K562 (cell line): ENCODE results near the gene LYZL4. TPM values are rescaled to one million over a fixed set of nuclear protein-coding genes. Genes with fewer than 3 reads are reported as not detected.
A peak's percentile ranks its signal among the peaks of the same experiment; 100 is the strongest.

Experiments
- ATAC-seq: fragments of 200-7000 bp; cut with Tn5 transposase; 3 replicates; pipeline ENCODE4 v1.9.1; 2020; ENCODE audit warnings: moderate library complexity
- BruUV-seq: library from RNA; stranded (reverse); fragments of 400-500 nt; replicated peaks from 2 replicates; lab custom pipeline; 2021; lab: Mats Ljungman, UMichigan
- CTCF ChIA-PET: fragments of 300-600 bp; formaldehyde crosslinking; extraction: SDS; loops from one replicate; lab custom pipeline; 2021; ENCODE audit warnings: low intra/inter-chr PET ratio; lab: Yijun Ruan, JAX
- POLR2A ChIA-PET: fragments of 300-600, 350-650 bp; sonication (Branson Sonifier 250); formaldehyde crosslinking; extraction: SDS; loops from one replicate; lab custom pipeline; 2021; ENCODE audit warnings: antibody characterized with exemption, inconsistent platforms; lab: Yijun Ruan, JAX
- DNase-seq, 4 experiments: peaks; one replicate each; pipeline versions ENCODE4 v3.0.0 to v3.0.0-alpha.2; 2011 to 2018; ENCODE audit warnings: low spot score in 3 of 4, mixed read lengths in 3 of 4; ENCODE audit errors: extremely low read depth in 1 of 4
- FAIRE-seq: peaks from 2 replicates; lab custom pipeline; 2011; peaks lifted over from hg19 to GRCh38; lab: Jason Lieb, UNC
- H2AFZ ChIP-seq: 2 replicates; pipeline ENCODE4 v1.6.0; 2011; ENCODE audit warnings: low read depth, low read length, control low read depth, inconsistent platforms
- H3K27ac ChIP-seq: fragments of 200-600 bp; 3 replicates; pipeline ENCODE4 v1.8.0; 2011; ENCODE audit warnings: low read depth, mild to moderate bottlenecking, control low read depth, inconsistent platforms, low read length, moderate library complexity, mixed read lengths; ENCODE audit errors: extremely low read depth
- H3K27me3 ChIP-seq, 2 experiments: fragments of 300-600 bp in 1 of 2; 2 replicates in 1 of 2; 3 replicates in 1 of 2; pipeline versions ENCODE4 v1.6.0 to v1.8.0; 2011; ENCODE audit warnings: inconsistent platforms in 2 of 2, low read length in 2 of 2, mild to moderate bottlenecking in 1 of 2, mixed read lengths in 1 of 2, moderate library complexity in 1 of 2; ENCODE audit not compliant: control insufficient read depth in 2 of 2, insufficient read depth in 2 of 2
- H3K36me3 ChIP-seq: fragments of 300-600 bp; 3 replicates; pipeline ENCODE4 v1.8.0; 2011; ENCODE audit warnings: mild to moderate bottlenecking, low read length, inconsistent platforms; ENCODE audit not compliant: control insufficient read depth, insufficient read depth
- H3K4me1 ChIP-seq, 2 experiments: fragments of 200-600 bp in 1 of 2; replicated peaks in 1 of 2; 2 replicates in 1 of 2; 3 replicates in 1 of 2; pipeline versions ENCODE4 v1.5.1 to v1.8.0; 2011; ENCODE audit warnings: inconsistent platforms in 2 of 2, low read length in 2 of 2, mild to moderate bottlenecking in 1 of 2, mixed read lengths in 1 of 2, moderate library complexity in 1 of 2; ENCODE audit not compliant: control insufficient read depth in 2 of 2, insufficient read depth in 2 of 2
- H3K4me2 ChIP-seq: 2 replicates; pipeline ENCODE4 v1.6.1; 2011; ENCODE audit warnings: low read length, control low read depth, inconsistent platforms, mixed read lengths; ENCODE audit not compliant: insufficient read depth
- H3K4me3 ChIP-seq: fragments of 200-600 bp; sonication (generic), shearing (Covaris generic); 2 replicates; pipeline ENCODE4 v1.5.1; 2016; ENCODE audit warnings: control low read depth, inconsistent platforms
- H3K79me2 ChIP-seq: fragments of 200-600 bp; 3 replicates; pipeline ENCODE4 v1.8.0; 2011; ENCODE audit warnings: low read length, inconsistent platforms; ENCODE audit not compliant: control insufficient read depth, insufficient read depth
- H3K9ac ChIP-seq, 2 experiments: 2 replicates each; pipeline versions ENCODE4 v1.6.0 to v1.6.1; 2011; ENCODE audit warnings: low read depth in 2 of 2, low read length in 2 of 2, control low read depth in 1 of 2, inconsistent platforms in 1 of 2, mild to moderate bottlenecking in 1 of 2, mixed read lengths in 1 of 2; ENCODE audit not compliant: insufficient read depth in 1 of 2
- H3K9me1 ChIP-seq: one replicate; pipeline ENCODE4 v1.6.0; 2011; ENCODE audit warnings: inconsistent platforms, mild to moderate bottlenecking, low read length, moderate library complexity; ENCODE audit not compliant: control insufficient read depth, insufficient read depth
- H3K9me3 ChIP-seq: replicated peaks from 2 replicates; pipeline ENCODE4 v1.5.1; 2011; ENCODE audit warnings: low read depth, low read length, inconsistent platforms; ENCODE audit not compliant: control insufficient read depth, insufficient read depth
- H4K20me1 ChIP-seq: replicated peaks from 2 replicates; pipeline ENCODE4 v1.6.1; 2011; ENCODE audit warnings: low read length, inconsistent platforms, mixed read lengths; ENCODE audit not compliant: control insufficient read depth, insufficient read depth
- BDP1 ChIP-seq: IDR thresholded peaks from 3 replicates; pipeline ENCODE4 v1.6.1; 2011; ENCODE audit not compliant: insufficient read length, insufficient read depth
- MEIS2 ChIP-seq: fragments of 450-650 bp; IDR thresholded peaks from 2 replicates; pipeline ENCODE4 v1.6.1; 2014; ENCODE audit warnings: mild to moderate bottlenecking; ENCODE audit not compliant: partially characterized antibody
- NCOR1 ChIP-seq: fragments of 450-650 bp; IDR thresholded peaks from 2 replicates; pipeline ENCODE4 v1.6.1; 2016; ENCODE audit warnings: mild to moderate bottlenecking, moderate library complexity
- NFYB ChIP-seq: IDR thresholded peaks from 2 replicates; pipeline ENCODE4 v1.6.1; 2011; ENCODE audit warnings: mild to moderate bottlenecking, moderate library complexity; ENCODE audit not compliant: insufficient read length; ENCODE audit errors: extremely low read depth
- SIN3B ChIP-seq: fragments of 450-650 bp; IDR thresholded peaks from 2 replicates; pipeline ENCODE4 v1.6.1; 2017; ENCODE audit warnings: low read depth, mild to moderate bottlenecking, moderate library complexity
- STAT5B ChIP-seq: fragments of 250-450 bp; sonication (Bioruptor Pico); IDR thresholded peaks from 2 replicates; pipeline ENCODE4 v1.8.0; 2021; ENCODE audit warnings: mild to moderate bottlenecking, inconsistent platforms
- ZBTB5 ChIP-seq: fragments of 450-650 bp; IDR thresholded peaks from 2 replicates; pipeline ENCODE4 v1.6.1; 2017; ENCODE audit warnings: antibody characterized with exemption
- ZNF511 ChIP-seq: sonication (generic); formaldehyde crosslinking; IDR thresholded peaks from 2 replicates; pipeline ENCODE4 v1.8.0; 2022; ENCODE audit warnings: mild to moderate bottlenecking, missing genetic modification reagents
- ZNF551 ChIP-seq: fragments of 250-450 bp; sonication (Bioruptor Pico); IDR thresholded peaks from 2 replicates; pipeline ENCODE4 v1.5.0; 2021; ENCODE audit warnings: mild to moderate bottlenecking, moderate library complexity
- WGBS: fragments of 100-300 bp; shearing (Covaris generic); methylation state at CpG from one replicate; pipeline ENCODE4 v1.1.6; 2016; ENCODE audit warnings: low coverage, mixed read lengths; ENCODE audit not compliant: insufficient coverage; ENCODE audit errors: missing lambda C conversion rate; 5-methylcytosine and 5-hydroxymethylcytosine counted together
- in situ Hi-C: fragments of 300-500 bp; cut with MboI; formaldehyde crosslinking; loops from 4 replicates; pipeline ENCODE4 v1.15.0; 2018; ENCODE audit warnings: inconsistent platforms, mixed read lengths
- intact Hi-C: fragments of 100-400 bp; cut with micrococcal nuclease; formaldehyde crosslinking; loops from 2 replicates; pipeline ENCODE4 v1.14.2; 2022
- polyA plus RNA-seq, 8 experiments: library from polyadenylated mRNA; depleted of rRNA in 4 of 8; stranded (reverse) in 5 of 8; unstranded in 3 of 8; fragments of >200 nt; fragmentation: Nextera tagmentation in 2 of 8; fragmentation: Illumina TruSeq in 1 of 8; extraction: Ambion mirVana in 2 of 8; extraction: Trizol in 1 of 8; gene quantifications; 2 replicates each; pipeline versions ENCODE4 v1.2.1 to v1.2.3, GENCODE V29; 2011 to 2014; ENCODE audit warnings: inconsistent platforms in 1 of 8, missing spikeins in 1 of 8
- total RNA-seq, 7 experiments: library from RNA; depleted of rRNA in 6 of 7; stranded (reverse); fragments of >200 nt in 6 of 7; fragmentation: Illumina TruSeq in 2 of 7; extraction: Trizol in 2 of 7; gene quantifications; 2 replicates each; pipeline versions ENCODE4 v1.2.1 to v1.2.3, GENCODE V29; 2011 to 2021; ENCODE audit warnings: low replicate concordance in 1 of 7

Gene LYZL4
- total and polyA plus RNA-seq, 9 of the 15 experiments (the other 6 are each of a cell fraction or from before 2014, with no cell fraction given) = not detected

GRCh38 chr3:42376344-42376798 lies 34.0 kb downstream of the LYZL4 start (continued):
- no peak for TF ChIP-seq MEIS2
- no peak for TF ChIP-seq NFYB
- TF ChIP-seq, all 486 proteins: peak for 5

GRCh38 chr3:42375121-42375800 lies 35.1 kb downstream of the LYZL4 start:
- in situ Hi-C loops (no loop called here), intact Hi-C loops (no loop called here)
- Histone ChIP-seq H3K9me1 (no peaks in the 10 kb centered on the region), H3K36me3 (no peaks in the 10 kb centered on the region), H3K27ac (no peak overlapping the region), H3K79me2 (no peaks in the 10 kb centered on the region), H3K27me3 (0 out of 5 replicates have a peak, but pooled peaks cover 0 to 2% of the 10 kb centered on the region in 2 experiments), H3K4me3 (no peak overlapping the region), H2AFZ (no peak overlapping the region), H3K9me3 (no peaks in the 10 kb centered on the region), H4K20me1 (no peaks in the 10 kb centered on the region), H3K9ac (no peak overlapping the region), H3K4me1 (no peaks in the 10 kb centered on the region), H3K4me2 (no peak overlapping the region)
- ATAC-seq = no peak
- no TSS peak for BruUV-seq
- CTCF ChIA-PET = no interaction called here
- no peak for TF ChIP-seq ZNF511 (CRISPR knock-in tag)
- no peak for TF ChIP-seq ZNF551 (CRISPR knock-in tag)
- TF ChIP-seq STAT5B (CRISPR knock-in tag) = no peak
- no peak for TF ChIP-seq BDP1
- no peak for TF ChIP-seq NCOR1
- TF ChIP-seq ZBTB5 = no peak
- no peak for TF ChIP-seq SIN3B
- 2% methylated on average over 6 of the region's 6 CpGs for WGBS
- FAIRE-seq = peak; percentile 29
- POLR2A ChIA-PET = interaction anchor here (1.0 kb wide), 1 partner anchor 13 kb away, joined by 3 read pairs; no protein-coding TSS in a partner anchor
- no peak for DNase-seq
